Endothelial cell of umbilical vein (primary cell): ENCODE results near the gene PHACTR2. TPM values are rescaled to one million over a fixed set of nuclear protein-coding genes. Genes with fewer than 3 reads are reported as not detected.

ENCODE experiments used
- BruUV-seq: library from RNA; stranded (reverse); fragments of 400-500 nt; replicated peaks from 2 replicates; lab custom pipeline; 2021; lab: Mats Ljungman, UMichigan
- CTCF ChIA-PET: fragments of 300-600, 350-600 bp; sonication (Branson Sonifier 250); formaldehyde crosslinking; loops from one replicate; lab custom pipeline; 2021; ENCODE audit warnings: antibody characterized with exemption, inconsistent platforms; lab: Charles Lee
- POLR2A ChIA-PET: fragments of 300-600, 350-600 bp; sonication (Branson Sonifier 250); formaldehyde crosslinking; loops from one replicate; lab custom pipeline; 2021; ENCODE audit warnings: antibody characterized with exemption, inconsistent platforms; lab: Charles Lee
- DNase-seq: peaks from one replicate; pipeline ENCODE4 v3.0.0-alpha.2; 2011; ENCODE audit warnings: low read depth, low spot score
- FAIRE-seq: peaks from 2 replicates; lab custom pipeline; 2011; peaks lifted over from hg19 to GRCh38; lab: Jason Lieb, UNC
- H2AFZ ChIP-seq: 2 replicates; pipeline ENCODE4 v1.6.0; 2012; ENCODE audit warnings: low read depth, low read length, control low read depth, inconsistent platforms
- H3K27ac ChIP-seq: 2 replicates; pipeline ENCODE4 v1.5.1; 2011; ENCODE audit warnings: low read depth, mild to moderate bottlenecking, control low read depth, low read length, moderate library complexity; ENCODE audit not compliant: insufficient read depth
- H3K27me3 ChIP-seq, 2 experiments: 2 replicates each; pipeline versions ENCODE4 v1.6.0 to v1.6.1; 2011; ENCODE audit warnings: low read length in 2 of 2, mixed read lengths in 1 of 2; ENCODE audit not compliant: control insufficient read depth in 2 of 2, insufficient read depth in 2 of 2
- H3K36me3 ChIP-seq, 2 experiments: 2 replicates in 1 of 2; 3 replicates in 1 of 2; pipeline ENCODE4 v1.5.1; 2011; ENCODE audit warnings: low read length in 2 of 2, mild to moderate bottlenecking in 1 of 2, moderate library complexity in 1 of 2; ENCODE audit not compliant: control insufficient read depth in 2 of 2, insufficient read depth in 2 of 2; ENCODE audit errors: extremely low read depth in 1 of 2
- H3K4me1 ChIP-seq: 3 replicates; pipeline ENCODE4 v1.5.1; 2011; ENCODE audit warnings: mild to moderate bottlenecking, low read length; ENCODE audit not compliant: control insufficient read depth, insufficient read depth; ENCODE audit errors: extremely low read depth
- H3K4me2 ChIP-seq: 2 replicates; pipeline ENCODE4 v1.6.1; 2011; ENCODE audit warnings: low read length, control low read depth, mixed read lengths; ENCODE audit not compliant: insufficient read depth
- H3K4me3 ChIP-seq, 3 experiments: fragments of 200-600 bp in 1 of 3; sonication (generic), shearing (Covaris generic) in 1 of 3; replicated peaks in 1 of 3; 2 replicates each; pipeline ENCODE4 v1.5.1; 2011 to 2016; ENCODE audit warnings: control low read depth in 3 of 3, low read length in 3 of 3, mild to moderate bottlenecking in 2 of 3, inconsistent platforms in 1 of 3, low read depth in 1 of 3, moderate library complexity in 1 of 3; ENCODE audit not compliant: insufficient read depth in 1 of 3
- H3K79me2 ChIP-seq: 2 replicates; pipeline ENCODE4 v1.6.0; 2012; ENCODE audit warnings: low read length, inconsistent platforms; ENCODE audit not compliant: control insufficient read depth, insufficient read depth
- H3K9ac ChIP-seq: replicated peaks from 2 replicates; pipeline ENCODE3; 2011; ENCODE audit warnings: low read length, control low read depth; ENCODE audit not compliant: insufficient read depth; ENCODE audit errors: extremely low read depth
- H3K9me1 ChIP-seq: replicated peaks from 3 replicates; pipeline ENCODE4 v1.6.0; 2011; ENCODE audit warnings: mild to moderate bottlenecking, low read length; ENCODE audit not compliant: control insufficient read depth, insufficient read depth; ENCODE audit errors: extremely low read depth
- H3K9me3 ChIP-seq: replicated peaks from 2 replicates; pipeline ENCODE4 v1.5.1; 2012; ENCODE audit warnings: low read length, inconsistent platforms; ENCODE audit not compliant: control insufficient read depth, insufficient read depth
- H4K20me1 ChIP-seq: replicated peaks from 2 replicates; pipeline ENCODE3; 2011; ENCODE audit warnings: mild to moderate bottlenecking, low read length; ENCODE audit not compliant: control insufficient read depth, insufficient read depth; ENCODE audit errors: extremely low read depth
- EZH2 ChIP-seq: IDR thresholded peaks from 2 replicates; pipeline ENCODE4 v1.6.1; 2012; ENCODE audit warnings: borderline replicate concordance, low read depth, mild to moderate bottlenecking, moderate library complexity, low read length, inconsistent platforms; ENCODE audit not compliant: severe bottlenecking
- FOS ChIP-seq: IDR thresholded peaks from 2 replicates; pipeline ENCODE4 v1.6.1; 2011; ENCODE audit warnings: mild to moderate bottlenecking, low read length, moderate library complexity, borderline replicate concordance; ENCODE audit not compliant: insufficient read depth
- GATA2 ChIP-seq: IDR thresholded peaks from 2 replicates; pipeline ENCODE4 v1.7.0; 2011; ENCODE audit warnings: low read depth, mild to moderate bottlenecking, moderate library complexity, mixed read lengths, low read length; ENCODE audit not compliant: insufficient read length, insufficient read depth
- JUN ChIP-seq: IDR thresholded peaks from 2 replicates; pipeline ENCODE4 v1.6.1; 2011; ENCODE audit warnings: borderline replicate concordance, low read depth; ENCODE audit not compliant: insufficient read length, insufficient read depth
- MYC ChIP-seq: IDR thresholded peaks from one replicate; pipeline ENCODE4 v1.6.1; 2011; ENCODE audit warnings: mild to moderate bottlenecking, low read depth, low read length
- POLR2A ChIP-seq: IDR thresholded peaks from 2 replicates; pipeline ENCODE4 v1.6.1; 2012; ENCODE audit warnings: low read depth, mild to moderate bottlenecking, control low read depth, low read length
- POLR2AphosphoS5 ChIP-seq: IDR thresholded peaks from 2 replicates; pipeline ENCODE4 v1.6.1; 2012; ENCODE audit warnings: low read depth, mild to moderate bottlenecking, control low read depth, low read length, moderate library complexity; ENCODE audit not compliant: insufficient read depth
- dilution Hi-C: fragments of 300-500 bp; cut with MboI; formaldehyde crosslinking; loops from one replicate; pipeline ENCODE4 v1.15.0; 2019; ENCODE audit warnings: low sequenced_read_pairs; ENCODE audit not compliant: extremely low pct_ligation_motif_present
- intact Hi-C: fragments of 100-400 bp; cut with micrococcal nuclease; formaldehyde crosslinking; loops from one replicate; pipeline ENCODE4 v1.10.0; 2022
- polyA plus RNA-seq, 4 experiments: library from polyadenylated mRNA; depleted of rRNA in 3 of 4; stranded (reverse) in 3 of 4; unstranded in 1 of 4; fragments of >200 nt; gene quantifications; 2 replicates each; pipeline versions ENCODE4 v1.2.1 to v1.2.3, GENCODE V29; 2011 to 2012; ENCODE audit warnings: missing spikeins in 1 of 4
- total RNA-seq: library from RNA; stranded (reverse); gene quantifications from 2 replicates; pipeline ENCODE4 v1.2.3, GENCODE V29; 2021
- TF ChIP-seq, protein P1 (sequence below): IDR thresholded peaks from 2 replicates; pipeline ENCODE4 v1.6.1; 2011; ENCODE audit not compliant: insufficient read depth, insufficient read length
- TF ChIP-seq, protein P2 (sequence below), 2 donors: IDR thresholded peaks; 1 replicate in 1 of 2; 2 replicates in 1 of 2; pipeline ENCODE4 v1.5.1; 2011; ENCODE audit warnings: low read length in 2 of 2, mild to moderate bottlenecking in 2 of 2, moderate library complexity in 2 of 2, control low read depth in 1 of 2, inconsistent platforms in 1 of 2, low read depth in 1 of 2; ENCODE audit not compliant: insufficient read depth in 1 of 2; ENCODE audit errors: extremely low read depth in 1 of 2

PHACTR2 gene
- total and polyA plus RNA-seq, 2 donors (not counting 3 experiments of a cell fraction or from before 2014, with no cell fraction given), result 16.3 to 178 TPM

DNA sequence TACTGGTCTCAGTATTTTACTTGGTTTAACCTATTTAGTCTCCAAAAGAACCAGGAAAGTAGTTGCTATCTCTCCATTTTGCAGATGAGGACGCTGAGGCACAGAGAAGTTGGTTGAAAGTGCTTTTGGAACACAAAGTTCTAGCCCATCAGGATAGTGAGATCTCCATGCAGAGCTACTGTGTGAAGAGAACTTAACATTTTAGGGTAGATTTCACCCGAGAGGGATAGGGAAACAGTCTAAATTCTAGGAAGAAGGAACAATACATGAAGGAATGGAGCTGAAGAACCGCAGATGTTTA is 65.1 kb downstream of the PHACTR2 start:
- DNase-seq (no peak), FAIRE-seq (no peak)
- dilution Hi-C loops (no loop called here), intact Hi-C loops (no loop called here)
- Histone ChIP-seq H3K4me2 (no peak overlapping the region), H3K4me1 (peaks cover 3% of the 10 kb centered on the region), H3K9ac (no peak overlapping the region), H3K4me3 (no peak overlapping the region), H2AFZ (no peak overlapping the region), H3K27ac (no peak overlapping the region), H3K27me3 (no peaks in the 10 kb centered on the region), H3K79me2 (peaks cover 31% of the 10 kb centered on the region), H4K20me1 (peaks cover 10% of the 10 kb centered on the region), H3K9me3 (no peaks in the 10 kb centered on the region), H3K36me3 (peaks cover 0 to 2% of the 10 kb centered on the region in 2 experiments), H3K9me1 (no peaks in the 10 kb centered on the region)
- POLR2A ChIA-PET, result no interaction called here
- TF ChIP-seq FOS (no peak), GATA2 (no peak), MYC (no peak), POLR2AphosphoS5 (no peak), EZH2 (no peak), JUN (no peak), POLR2A (no peak)
- TF ChIP-seq, protein P1, sequence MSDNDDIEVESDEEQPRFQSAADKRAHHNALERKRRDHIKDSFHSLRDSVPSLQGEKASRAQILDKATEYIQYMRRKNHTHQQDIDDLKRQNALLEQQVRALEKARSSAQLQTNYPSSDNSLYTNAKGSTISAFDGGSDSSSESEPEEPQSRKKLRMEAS, result no peak
- TF ChIP-seq, protein P2, sequence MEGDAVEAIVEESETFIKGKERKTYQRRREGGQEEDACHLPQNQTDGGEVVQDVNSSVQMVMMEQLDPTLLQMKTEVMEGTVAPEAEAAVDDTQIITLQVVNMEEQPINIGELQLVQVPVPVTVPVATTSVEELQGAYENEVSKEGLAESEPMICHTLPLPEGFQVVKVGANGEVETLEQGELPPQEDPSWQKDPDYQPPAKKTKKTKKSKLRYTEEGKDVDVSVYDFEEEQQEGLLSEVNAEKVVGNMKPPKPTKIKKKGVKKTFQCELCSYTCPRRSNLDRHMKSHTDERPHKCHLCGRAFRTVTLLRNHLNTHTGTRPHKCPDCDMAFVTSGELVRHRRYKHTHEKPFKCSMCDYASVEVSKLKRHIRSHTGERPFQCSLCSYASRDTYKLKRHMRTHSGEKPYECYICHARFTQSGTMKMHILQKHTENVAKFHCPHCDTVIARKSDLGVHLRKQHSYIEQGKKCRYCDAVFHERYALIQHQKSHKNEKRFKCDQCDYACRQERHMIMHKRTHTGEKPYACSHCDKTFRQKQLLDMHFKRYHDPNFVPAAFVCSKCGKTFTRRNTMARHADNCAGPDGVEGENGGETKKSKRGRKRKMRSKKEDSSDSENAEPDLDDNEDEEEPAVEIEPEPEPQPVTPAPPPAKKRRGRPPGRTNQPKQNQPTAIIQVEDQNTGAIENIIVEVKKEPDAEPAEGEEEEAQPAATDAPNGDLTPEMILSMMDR (IDR thresholded peaks at IDR 0.05; ENCODE audit: extremely low read depth in 1 of 2, insufficient read depth in 1 of 2, low read depth in 1 of 2, low read length in 2 of 2), result no peak
- BruUV-seq, result no TSS peak
- CTCF ChIA-PET, result no interaction called here
